Calu3 (cell line): ENCODE results near the gene TCTN3. TPM values are rescaled to one million over a fixed set of nuclear protein-coding genes. Genes with fewer than 3 reads are reported as not detected.

ENCODE experiments used
- BruUV-seq: library from RNA; stranded (reverse); fragments of 400-500 nt; replicated peaks from 2 replicates; lab custom pipeline; 2021; lab: Mats Ljungman, UMichigan
- CTCF ChIA-PET: fragments of 300-600 bp; sonication (Branson Sonifier 250); formaldehyde crosslinking; loops from one replicate; lab custom pipeline; 2022; ENCODE audit warnings: antibody characterized with exemption; lab: Charles Lee
- DNase-seq: peaks from one replicate; pipeline ENCODE4 v3.0.0; 2022
- H3K27ac Mint-ChIP-seq: one replicate; pipeline ENCODE4 v1.8.0; 2022; ENCODE audit warnings: mixed read lengths; ENCODE audit not compliant: unreplicated experiment
- H3K27me3 Mint-ChIP-seq: one replicate; pipeline ENCODE4 v1.8.0; 2022; ENCODE audit warnings: mixed read lengths; ENCODE audit not compliant: unreplicated experiment
- H3K36me3 Mint-ChIP-seq: one replicate; pipeline ENCODE4 v1.8.0; 2022; ENCODE audit warnings: mild to moderate bottlenecking, moderate library complexity, mixed read lengths; ENCODE audit not compliant: insufficient read depth, unreplicated experiment
- H3K4me1 Mint-ChIP-seq: one replicate; pipeline ENCODE4 v1.8.0; 2022; ENCODE audit warnings: mild to moderate bottlenecking, low read depth, mixed read lengths; ENCODE audit not compliant: unreplicated experiment
- H3K4me3 Mint-ChIP-seq: one replicate; pipeline ENCODE4 v1.8.0; 2022; ENCODE audit warnings: mild to moderate bottlenecking, low read depth, moderate library complexity, mixed read lengths; ENCODE audit not compliant: unreplicated experiment
- H3K9me3 Mint-ChIP-seq: one replicate; pipeline ENCODE4 v1.8.0; 2022; ENCODE audit warnings: low read depth, mixed read lengths; ENCODE audit not compliant: unreplicated experiment
- intact Hi-C: fragments of 100-400 bp; cut with micrococcal nuclease; formaldehyde crosslinking; loops from one replicate; pipeline ENCODE4 v1.10.0; 2022; ENCODE audit not compliant: unreplicated experiment
- total RNA-seq: library from RNA; stranded (reverse); gene quantifications from 2 replicates; pipeline ENCODE4 v1.2.3, GENCODE V29; 2022
- TF ChIP-seq, protein P1 (sequence below): fragments of 200-600 bp; IDR thresholded peaks from one replicate; pipeline ENCODE4 v1.8.0; 2022; ENCODE audit warnings: antibody characterized with exemption; ENCODE audit not compliant: unreplicated experiment

The TCTN3 gene
- total RNA-seq, 1 experiment from 2014 or later: 23.5 TPM

DNA sequence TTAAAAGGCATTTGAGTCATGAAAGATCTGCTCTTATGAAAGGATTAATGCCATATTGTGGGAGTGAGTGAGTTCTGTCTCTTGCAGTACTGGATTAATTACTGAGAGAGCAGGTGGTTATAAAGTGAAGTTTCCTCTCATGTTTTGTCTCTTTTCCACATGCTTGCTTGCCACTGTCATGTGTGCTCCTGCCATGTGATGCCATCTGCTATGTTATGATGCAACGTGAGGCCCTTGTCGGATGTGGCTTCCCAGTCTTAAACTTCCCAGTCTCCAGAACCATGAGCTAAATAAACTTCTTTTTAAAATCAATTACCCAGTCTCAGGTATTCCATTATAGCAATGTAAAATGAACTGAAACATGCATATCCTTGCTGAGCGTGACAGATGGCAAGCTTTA, 22.7 kb upstream of the TCTN3 start:
- intact Hi-C loops: no loop called here
- H3K4me3 Mint-ChIP-seq: no peak overlapping the region
- no peaks in the 10 kb centered on the region for H3K9me3 Mint-ChIP-seq
- H3K4me1 Mint-ChIP-seq: peaks cover 13% of the 10 kb centered on the region
- CTCF ChIA-PET: no interaction called here
- H3K27me3 Mint-ChIP-seq: no peaks in the 10 kb centered on the region
- BruUV-seq: no TSS peak
- DNase-seq: no peak
- TF ChIP-seq, protein P1, sequence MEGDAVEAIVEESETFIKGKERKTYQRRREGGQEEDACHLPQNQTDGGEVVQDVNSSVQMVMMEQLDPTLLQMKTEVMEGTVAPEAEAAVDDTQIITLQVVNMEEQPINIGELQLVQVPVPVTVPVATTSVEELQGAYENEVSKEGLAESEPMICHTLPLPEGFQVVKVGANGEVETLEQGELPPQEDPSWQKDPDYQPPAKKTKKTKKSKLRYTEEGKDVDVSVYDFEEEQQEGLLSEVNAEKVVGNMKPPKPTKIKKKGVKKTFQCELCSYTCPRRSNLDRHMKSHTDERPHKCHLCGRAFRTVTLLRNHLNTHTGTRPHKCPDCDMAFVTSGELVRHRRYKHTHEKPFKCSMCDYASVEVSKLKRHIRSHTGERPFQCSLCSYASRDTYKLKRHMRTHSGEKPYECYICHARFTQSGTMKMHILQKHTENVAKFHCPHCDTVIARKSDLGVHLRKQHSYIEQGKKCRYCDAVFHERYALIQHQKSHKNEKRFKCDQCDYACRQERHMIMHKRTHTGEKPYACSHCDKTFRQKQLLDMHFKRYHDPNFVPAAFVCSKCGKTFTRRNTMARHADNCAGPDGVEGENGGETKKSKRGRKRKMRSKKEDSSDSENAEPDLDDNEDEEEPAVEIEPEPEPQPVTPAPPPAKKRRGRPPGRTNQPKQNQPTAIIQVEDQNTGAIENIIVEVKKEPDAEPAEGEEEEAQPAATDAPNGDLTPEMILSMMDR: no peak
- H3K27ac Mint-ChIP-seq: no peak overlapping the region
- no peaks in the 10 kb centered on the region for H3K36me3 Mint-ChIP-seq

- Mint-ChIP-seq H3K27ac (no peak overlapping the region), H3K36me3 (no peaks in the 10 kb centered on the region), H3K27me3 (no peaks in the 10 kb centered on the region), H3K4me3 (no peak overlapping the region), H3K9me3 (no peaks in the 10 kb centered on the region), H3K4me1 (no peaks in the 10 kb centered on the region)
- DNase-seq: no peak
- CTCF ChIA-PET: no interaction called here
- TF ChIP-seq, protein P1: no peak
- no TSS peak for BruUV-seq
- intact Hi-C loops: no loop called here
These were observed 17.8 kb upstream of the TCTN3 start for GRCh38 chr10:95711492-95711891.

DNA sequence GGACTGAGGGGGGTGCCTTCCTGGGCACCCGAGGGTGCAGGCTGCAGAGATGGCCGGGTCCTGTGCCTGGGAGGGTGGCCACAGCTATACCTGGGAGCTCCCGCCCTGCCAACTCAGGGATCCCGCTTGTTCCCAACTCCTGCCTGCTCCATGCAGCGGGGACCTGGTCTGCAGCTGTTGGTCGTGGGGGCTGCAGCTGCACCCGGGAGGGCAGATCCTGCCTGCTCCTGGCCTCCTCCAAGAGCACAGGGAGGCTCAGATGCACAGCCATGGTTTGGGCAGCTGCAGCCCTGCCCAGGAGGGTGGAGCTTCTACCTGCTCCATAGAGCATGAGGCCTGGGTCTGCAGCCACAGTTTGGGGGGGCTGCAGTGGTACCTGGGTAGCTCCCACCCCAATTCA, 13.3 kb upstream of the TCTN3 start:
- no peak overlapping the region for H3K4me3 Mint-ChIP-seq
- H3K4me1 Mint-ChIP-seq: no peaks in the 10 kb centered on the region
- CTCF ChIA-PET: no interaction called here
- H3K27me3 Mint-ChIP-seq: no peaks in the 10 kb centered on the region
- DNase-seq: no peak
- intact Hi-C loops: no loop called here
- no peaks in the 10 kb centered on the region for H3K9me3 Mint-ChIP-seq
- no peak overlapping the region for H3K27ac Mint-ChIP-seq
- no TSS peak for BruUV-seq
- TF ChIP-seq, protein P1: no peak
- no peaks in the 10 kb centered on the region for H3K36me3 Mint-ChIP-seq

DNA sequence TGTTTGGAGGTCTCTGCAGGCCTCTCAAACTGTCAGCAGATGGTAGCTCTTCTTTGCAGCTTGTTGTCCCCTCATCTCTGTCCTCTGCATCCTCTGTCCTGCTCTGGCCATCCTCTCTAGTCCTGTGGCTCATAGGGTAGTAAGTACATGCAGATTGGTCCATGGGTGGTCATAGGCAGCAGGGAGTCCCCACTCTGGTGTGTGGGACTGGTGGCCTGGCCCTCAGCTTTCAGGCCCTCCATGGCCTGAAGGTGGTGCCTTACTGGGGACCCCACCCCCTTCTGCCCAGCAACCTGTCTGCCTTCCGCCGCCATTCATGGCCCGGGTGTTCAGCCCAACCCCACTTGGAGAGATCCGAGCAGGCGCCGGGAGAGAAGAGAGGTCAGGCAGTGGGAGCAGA, 12.8 kb upstream of the TCTN3 start:
- CTCF ChIA-PET: no interaction called here

More for the DNA sequence above, 12.8 kb upstream of the TCTN3 start:
- no peaks in the 10 kb centered on the region for H3K27me3 Mint-ChIP-seq
- DNase-seq: no peak
- H3K9me3 Mint-ChIP-seq: no peaks in the 10 kb centered on the region
- TF ChIP-seq, protein P1: no peak
- no peaks in the 10 kb centered on the region for H3K36me3 Mint-ChIP-seq
- BruUV-seq: no TSS peak
- H3K4me1 Mint-ChIP-seq: no peaks in the 10 kb centered on the region
- H3K27ac Mint-ChIP-seq: no peak overlapping the region
- no peak overlapping the region for H3K4me3 Mint-ChIP-seq
- intact Hi-C loops: no loop called here
